Measurements from ENCODE around the gene SIRT4.

GRCh38 chr12:120317224-120318105, 15.3 kb downstream of the SIRT4 start:
- no peak for TF ChIP-seq ZBTB33 (IDR thresholded peaks at IDR 0.05)
- no peak; the same call in 1 of the 2 replicates for TF ChIP-seq HCFC1 (IDR thresholded peaks at IDR 0.05; ENCODE audit: low read length)
- peak; percentile 95 for TF ChIP-seq TAF1 (IDR thresholded peaks at IDR 0.05; ENCODE audit: borderline replicate concordance, low read depth, low read length)
- no peak for TF ChIP-seq RAD21 (IDR thresholded peaks at IDR 0.05; ENCODE audit: insufficient read depth, low read depth, low read length)
- peak; percentile 60 for TF ChIP-seq RELB (IDR thresholded peaks at IDR 0.05; ENCODE audit: low read depth)
- TF ChIP-seq CTCF (IDR thresholded peaks at IDR 0.05 in 2 of 3, conservative IDR thresholded peaks at IDR 0.05 in 1 of 3; ENCODE audit: control insufficient read depth in 2 of 3, extremely low read depth in 1 of 3, insufficient read depth in 1 of 3, low read depth in 3 of 3, low read length in 3 of 3) = peak; percentile 52 to 53 (median 53)
- peak; percentile 65; the same call in 1 of the 2 replicates for TF ChIP-seq SIN3A (IDR thresholded peaks at IDR 0.05; ENCODE audit: low read depth, low read length)
- no peak for TF ChIP-seq STAT3 (IDR thresholded peaks at IDR 0.05; ENCODE audit: low read depth, low read length)
- TF ChIP-seq ZNF274 (IDR thresholded peaks at IDR 0.05; ENCODE audit: insufficient read depth, insufficient read length) = no peak
- TF ChIP-seq POLR2AphosphoS5 (IDR thresholded peaks at IDR 0.05; ENCODE audit: low read length) = peak; percentile 89
- TF ChIP-seq BACH1 (IDR thresholded peaks at IDR 0.05; ENCODE audit: borderline replicate concordance) = peak; percentile 37; the same call in 1 of the 2 replicates
- peak; percentile 85 for TF ChIP-seq NKRF (conservative IDR thresholded peaks at IDR 0.05)
- peak; percentile 77 for TF ChIP-seq CREB1 (IDR thresholded peaks at IDR 0.05; ENCODE audit: low read depth)
- no peak for TF ChIP-seq ZNF384 (IDR thresholded peaks at IDR 0.05; ENCODE audit: borderline replicate concordance, low read depth, low read length)

All from GM12878 (cell line).